ENCODE data around the gene DTNA. TPM values are rescaled to one million over a fixed set of nuclear protein-coding genes. Genes with fewer than 3 reads are reported as not detected.
"Not testable (repeated sequence)": the region's sequence is repeated elsewhere in the genome, so short reads cannot be mapped to it uniquely, and the experiment has no call there.

Gene DTNA
- polyA plus RNA-seq, 6 donors from 2014 or later = not detected

DNA sequence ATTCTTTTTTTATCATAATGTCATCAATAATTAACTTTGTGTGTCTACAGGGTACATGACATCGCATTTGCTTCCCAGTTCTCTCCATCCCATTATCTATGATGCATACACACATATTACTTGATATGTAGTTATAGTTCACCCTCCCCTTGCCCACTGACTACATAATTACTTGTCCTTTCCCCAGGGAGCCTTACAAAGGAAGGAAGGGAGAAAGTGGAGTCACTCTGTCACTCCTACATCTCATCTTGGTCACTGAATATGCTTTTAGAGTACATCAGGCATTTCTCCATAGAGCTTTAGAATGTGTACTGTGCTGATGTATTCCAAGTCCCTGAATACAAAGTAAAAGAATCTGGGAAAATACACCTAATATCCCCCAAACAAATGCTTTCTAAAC is 6.0 kb upstream of the DTNA start:
- no peaks in the 10 kb centered on the region for H3K36me3 Mint-ChIP-seq
- H3K27me3 Mint-ChIP-seq = peaks cover 0 to 10% (median 0%) of the 10 kb centered on the region in 3 donors
- no peaks in the 10 kb centered on the region for H3K4me1 Mint-ChIP-seq
- H3K27ac Mint-ChIP-seq = no peak overlapping the region
- no peak for DNase-seq
- H3K9me3 Mint-ChIP-seq = no peaks in the 10 kb centered on the region
- no peak overlapping the region for H3K4me3 Mint-ChIP-seq
- no peak for ATAC-seq (ENCODE audit: low read depth in 2 of 2)

GRCh38 chr18:34704823-34705222 is 5.3 kb upstream of the DTNA start:
- H3K4me3 Mint-ChIP-seq = no peak overlapping the region

GRCh38 chr18:34707670-34708069 is 2.4 kb upstream of the DTNA start:
- H3K9me3 Mint-ChIP-seq = peaks cover 0 to 3% (median 0%) of the 10 kb centered on the region in 7 donors
- no peak overlapping the region for H3K4me3 Mint-ChIP-seq
- no peak overlapping the region for H3K27ac Mint-ChIP-seq
- DNase-seq (no peak), ATAC-seq (ENCODE audit: low read depth in 2 of 2) (no peak)
- H3K36me3 Mint-ChIP-seq = no peaks in the 10 kb centered on the region
- H3K27me3 Mint-ChIP-seq = peaks cover 0 to 10% (median 6%) of the 10 kb centered on the region in 3 donors
- no peaks in the 10 kb centered on the region for H3K4me1 Mint-ChIP-seq

More at GRCh38 chr18:34704823-34705222, 5.3 kb upstream of the DTNA start:
- ATAC-seq (ENCODE audit: low read depth in 2 of 2) (no peak), DNase-seq (no peak)
- Mint-ChIP-seq H3K9me3 (no peaks in the 10 kb centered on the region), H3K36me3 (no peaks in the 10 kb centered on the region), H3K27ac (no peak overlapping the region), H3K27me3 (peaks cover 0 to 10% (median 0%) of the 10 kb centered on the region in 3 donors), H3K4me1 (no peaks in the 10 kb centered on the region)

DNA sequence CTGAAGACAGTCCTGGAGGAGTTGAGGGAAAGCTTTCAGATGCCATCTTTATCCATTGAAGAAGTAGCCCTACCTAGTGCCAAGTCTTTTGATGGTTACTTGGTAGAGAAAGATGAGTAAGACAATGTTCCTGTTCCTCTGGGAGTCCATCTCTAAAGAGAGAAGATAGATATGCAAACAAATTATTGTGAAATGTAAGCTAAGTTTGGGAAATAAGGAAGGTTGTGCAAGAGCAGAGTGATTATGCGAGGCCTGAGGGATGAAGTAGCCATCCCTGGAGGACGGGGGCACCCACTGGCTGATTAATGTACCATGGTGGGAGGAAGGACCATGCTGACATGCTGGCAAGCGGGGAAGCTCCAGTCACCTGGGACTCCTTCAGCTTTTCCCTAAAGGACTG is 994 bp upstream of the DTNA start:
- Mint-ChIP-seq H3K36me3 (no peaks in the 10 kb centered on the region), H3K9me3 (peaks cover 0 to 8% (median 0%) of the 10 kb centered on the region in 7 donors), H3K4me3 (no peak overlapping the region), H3K27ac (no peak overlapping the region), H3K27me3 (peaks cover 0 to 6% (median 4%) of the 10 kb centered on the region in 3 donors), H3K4me1 (no peaks in the 10 kb centered on the region)
- no peak for ATAC-seq (ENCODE audit: low read depth in 2 of 2)
- no peak for DNase-seq

- H3K27ac Mint-ChIP-seq = no peak overlapping the region
- ATAC-seq (ENCODE audit: low read depth in 2 of 2) (no peak), DNase-seq (no peak)
- H3K4me1 Mint-ChIP-seq = no peaks in the 10 kb centered on the region
- peaks cover 0 to 8% (median 0%) of the 10 kb centered on the region in 7 donors for H3K9me3 Mint-ChIP-seq
- H3K36me3 Mint-ChIP-seq = no peaks in the 10 kb centered on the region
- H3K4me3 Mint-ChIP-seq = no peak overlapping the region
- H3K27me3 Mint-ChIP-seq = peaks cover 0 to 6% (median 0%) of the 10 kb centered on the region in 3 donors
Observed at GRCh38 chr18:34710458-34710914, 388 bp downstream of the DTNA start.

GRCh38 chr18:34710934-34711333 is 836 bp downstream of the DTNA start:
- Mint-ChIP-seq H3K36me3 (no peaks in the 10 kb centered on the region), H3K4me1 (no peaks in the 10 kb centered on the region), H3K27ac (no peak overlapping the region), H3K27me3 (peaks cover 0 to 6% (median 0%) of the 10 kb centered on the region in 3 donors), H3K4me3 (no peak overlapping the region), H3K9me3 (peaks cover 0 to 8% (median 0%) of the 10 kb centered on the region in 7 donors)
- ATAC-seq (ENCODE audit: low read depth in 2 of 2) = no peak
- no peak for DNase-seq

GRCh38 chr18:34716111-34716510 is 6.0 kb downstream of the DTNA start:
- H3K4me1 Mint-ChIP-seq; DNase-seq; H3K27ac Mint-ChIP-seq; ATAC-seq (ENCODE audit: low read depth in 2 of 2); H3K9me3 Mint-ChIP-seq; H3K36me3 Mint-ChIP-seq; H3K4me3 Mint-ChIP-seq; H3K27me3 Mint-ChIP-seq: not testable (repeated sequence)

DNA sequence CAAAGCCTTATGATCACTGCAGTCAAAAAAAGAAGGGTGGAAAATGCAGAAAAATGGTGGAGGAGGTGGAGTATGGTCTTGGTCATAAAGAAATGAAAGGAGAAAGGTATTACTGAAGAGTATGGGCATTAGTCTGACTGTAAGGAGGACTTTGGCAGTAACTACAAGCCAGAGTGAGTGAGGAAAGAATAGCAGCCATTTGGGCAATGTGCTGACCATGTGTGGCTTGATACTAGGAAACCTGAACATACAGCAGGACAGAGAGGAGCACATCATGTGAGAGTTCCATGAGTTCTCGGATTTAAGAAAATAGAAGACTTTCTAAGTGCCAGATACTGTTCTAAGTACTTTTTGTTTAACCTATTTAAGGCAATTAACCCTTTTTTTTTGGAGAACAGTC is 8.5 kb downstream of the DTNA start:
- no peak for DNase-seq
- no peaks in the 10 kb centered on the region for H3K4me1 Mint-ChIP-seq
- ATAC-seq (ENCODE audit: low read depth in 2 of 2) = no peak
- H3K27ac Mint-ChIP-seq = no peak overlapping the region
- peaks cover 0 to 5% (median 2%) of the 10 kb centered on the region in 7 donors for H3K9me3 Mint-ChIP-seq
- no peaks in the 10 kb centered on the region for H3K36me3 Mint-ChIP-seq
- H3K4me3 Mint-ChIP-seq = no peak overlapping the region
- H3K27me3 Mint-ChIP-seq = peaks cover 0 to 6% (median 5%) of the 10 kb centered on the region in 3 donors

DNA sequence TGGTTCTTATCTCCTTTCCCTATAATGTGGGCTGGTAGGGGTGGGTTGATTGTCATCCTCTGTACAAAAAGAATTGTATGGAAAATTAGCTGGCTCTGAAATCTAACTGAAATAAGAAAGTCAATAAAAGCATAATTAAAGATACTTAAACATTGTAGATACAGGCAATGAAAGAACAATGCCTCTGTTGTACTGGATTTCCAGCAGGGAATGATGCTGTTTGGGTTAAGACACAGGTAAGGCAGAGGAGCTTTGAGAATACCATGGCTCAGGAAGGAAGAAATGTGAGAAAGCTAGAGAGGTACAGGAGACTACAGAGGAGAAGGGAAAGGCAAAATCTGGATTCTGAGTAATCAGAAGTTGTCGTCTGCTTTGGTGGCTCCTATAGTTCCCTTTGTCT is 10.1 kb downstream of the DTNA start:
- DNase-seq (no peak), ATAC-seq (ENCODE audit: low read depth in 2 of 2) (no peak)
- Mint-ChIP-seq H3K9me3 (peaks cover 0 to 8% (median 6%) of the 10 kb centered on the region in 7 donors), H3K27ac (no peak overlapping the region), H3K27me3 (peaks cover 0 to 6% (median 5%) of the 10 kb centered on the region in 3 donors), H3K4me3 (no peak overlapping the region), H3K4me1 (no peaks in the 10 kb centered on the region), H3K36me3 (no peaks in the 10 kb centered on the region)

GRCh38 chr18:34723143-34723542 is 13.0 kb downstream of the DTNA start:
- no peak overlapping the region for H3K27ac Mint-ChIP-seq
- DNase-seq (no peak), ATAC-seq (ENCODE audit: low read depth in 2 of 2) (no peak)
- H3K36me3 Mint-ChIP-seq = no peaks in the 10 kb centered on the region
- no peak overlapping the region for H3K4me3 Mint-ChIP-seq
- peaks cover 0 to 12% (median 7%) of the 10 kb centered on the region in 7 donors for H3K9me3 Mint-ChIP-seq
- peaks cover 0 to 6% (median 5%) of the 10 kb centered on the region in 3 donors for H3K27me3 Mint-ChIP-seq
- no peaks in the 10 kb centered on the region for H3K4me1 Mint-ChIP-seq

- not testable (repeated sequence) for H3K36me3 Mint-ChIP-seq; H3K27me3 Mint-ChIP-seq; H3K4me1 Mint-ChIP-seq; H3K27ac Mint-ChIP-seq; ATAC-seq (ENCODE audit: low read depth in 2 of 2); H3K4me3 Mint-ChIP-seq; DNase-seq
- peaks cover 0 to 12% (median 4%) of the 10 kb centered on the region in 7 donors for H3K9me3 Mint-ChIP-seq
Observed at GRCh38 chr18:34725737-34726136, 15.6 kb downstream of the DTNA start.

DNA sequence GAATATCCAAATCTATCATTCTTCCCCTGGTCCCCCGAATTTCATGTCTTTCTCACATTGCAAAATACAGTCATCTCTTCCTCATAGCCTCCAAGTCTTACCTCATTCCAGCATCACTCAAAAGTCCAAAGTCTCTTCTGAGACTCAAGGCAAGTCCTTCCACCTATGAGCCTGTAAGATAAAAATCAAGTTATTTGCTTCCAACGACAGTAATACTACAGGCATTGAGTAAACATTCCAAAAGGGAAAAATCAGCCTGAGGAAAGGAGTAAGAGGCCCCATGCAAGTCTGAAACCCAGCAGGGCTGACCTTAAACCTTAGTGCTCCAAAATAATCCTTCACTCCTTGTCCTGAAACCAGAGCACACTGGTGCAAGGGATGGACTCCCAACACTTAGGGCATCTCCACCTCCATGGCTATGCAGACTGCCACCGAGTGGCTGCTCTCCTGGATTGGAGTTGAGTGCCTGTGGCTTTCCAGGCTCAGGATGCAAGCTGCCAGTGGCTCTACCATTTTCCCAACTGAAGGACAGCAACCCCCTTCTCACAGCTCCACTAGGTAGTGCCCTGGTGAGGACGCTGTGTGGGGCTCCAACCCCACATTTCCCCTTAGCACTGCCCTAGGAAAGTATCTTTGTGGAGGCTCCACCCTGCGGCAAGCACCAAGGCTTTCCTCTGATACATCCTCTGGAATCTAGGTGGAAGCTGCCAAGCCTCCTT is 16.3 kb downstream of the DTNA start:
- Mint-ChIP-seq H3K4me3 (no peak overlapping the region), H3K27ac (no peak overlapping the region), H3K9me3 (peaks cover 0 to 12% (median 4%) of the 10 kb centered on the region in 7 donors), H3K4me1 (peaks cover 0 to 6% (median 0%) of the 10 kb centered on the region in 3 donors), H3K27me3 (no peaks in the 10 kb centered on the region), H3K36me3 (no peaks in the 10 kb centered on the region)
- DNase-seq (no peak), ATAC-seq (ENCODE audit: low read depth in 2 of 2) (no peak)

DNA sequence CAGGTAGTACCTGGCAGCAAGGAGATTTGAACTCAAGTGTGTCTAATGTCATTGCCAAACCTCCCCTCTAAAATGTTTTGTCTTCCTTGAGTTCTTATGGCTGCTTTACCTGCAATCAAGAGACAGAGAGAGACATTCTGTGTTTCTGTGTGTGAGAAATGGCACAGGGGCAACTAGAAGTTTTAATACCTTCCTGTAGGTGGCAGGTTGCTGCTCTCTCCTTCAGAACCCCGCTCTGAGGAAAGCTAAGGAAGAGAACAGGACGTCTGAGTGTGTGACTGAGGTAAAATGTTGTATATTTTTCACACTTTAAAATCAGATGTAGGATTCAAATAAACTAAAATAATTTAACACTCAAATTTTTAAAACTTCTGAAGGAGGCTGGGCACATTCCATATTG is 19.2 kb downstream of the DTNA start:
- Mint-ChIP-seq H3K36me3 (no peaks in the 10 kb centered on the region), H3K4me1 (peaks cover 0 to 6% (median 0%) of the 10 kb centered on the region in 3 donors), H3K9me3 (peaks cover 0 to 12% (median 4%) of the 10 kb centered on the region in 7 donors), H3K4me3 (peak overlapping the region in 1 of 8 donors; percentile 45), H3K27me3 (peaks cover 0 to 8% (median 0%) of the 10 kb centered on the region in 3 donors), H3K27ac (no peak overlapping the region)
- ATAC-seq (ENCODE audit: low read depth in 2 of 2) = no peak
- no peak for DNase-seq

GRCh38 chr18:34729740-34730355 is 19.8 kb downstream of the DTNA start:
- Mint-ChIP-seq H3K27me3 (peaks cover 0 to 8% (median 0%) of the 10 kb centered on the region in 3 donors), H3K36me3 (no peaks in the 10 kb centered on the region), H3K27ac (no peak overlapping the region), H3K4me3 (no peak overlapping the region), H3K4me1 (peaks cover 0 to 6% (median 0%) of the 10 kb centered on the region in 3 donors), H3K9me3 (peaks cover 0 to 7% (median 3%) of the 10 kb centered on the region in 7 donors)
- DNase-seq = no peak
- ATAC-seq (ENCODE audit: low read depth in 2 of 2) = no peak
